Lung (tissue), 12 donors: ENCODE results near the gene NUPR2. TPM values are rescaled to one million over a fixed set of nuclear protein-coding genes. Genes with fewer than 3 reads are reported as not detected.
"Not testable (repeated sequence)": the region's sequence is repeated elsewhere in the genome, so short reads cannot be mapped to it uniquely, and the experiment has no call there.

Source experiments
- ATAC-seq: fragments of 200-7000 bp; cut with Tn5 transposase; one replicate; pipeline ENCODE4 v1.9.1; 2020; ENCODE audit warnings: moderate number of reproducible peaks; ENCODE audit not compliant: insufficient read depth, low FRiP score
- DNase-seq, 3 donors: peaks; one replicate each; pipeline ENCODE4 v3.0.0-alpha.2; 2013 to 2017
- H3K27ac ChIP-seq, 2 donors: one replicate each; pipeline ENCODE4 v1.5.1; 2013; ENCODE audit warnings: mild to moderate bottlenecking in 2 of 2, moderate library complexity in 2 of 2, control low read depth in 1 of 2, inconsistent platforms in 1 of 2, low read depth in 1 of 2, low read length in 1 of 2
- H3K27me3 ChIP-seq, 3 donors: one replicate each; pipeline ENCODE4 v1.5.1; 2013; ENCODE audit warnings: low read length in 2 of 3; ENCODE audit not compliant: control insufficient read depth in 3 of 3, insufficient read depth in 3 of 3
- H3K36me3 ChIP-seq, 4 donors: one replicate each; pipeline ENCODE4 v1.5.1; 2013; ENCODE audit warnings: low read length in 4 of 4, mild to moderate bottlenecking in 1 of 4, moderate library complexity in 1 of 4; ENCODE audit not compliant: control insufficient read depth in 4 of 4, insufficient read depth in 4 of 4
- H3K4me1 ChIP-seq, 5 donors: one replicate each; pipeline ENCODE4 v1.5.1; 2013; ENCODE audit warnings: low read length in 5 of 5, mild to moderate bottlenecking in 2 of 5, moderate library complexity in 1 of 5; ENCODE audit not compliant: control insufficient read depth in 5 of 5, insufficient read depth in 5 of 5
- H3K4me3 ChIP-seq: one replicate; pipeline ENCODE4 v1.5.1; 2013; ENCODE audit warnings: mild to moderate bottlenecking, control low read depth, moderate library complexity
- H3K9ac ChIP-seq, 2 donors: one replicate each; pipeline ENCODE4 v1.5.1; 2013; ENCODE audit warnings: low read length in 2 of 2, control low read depth in 1 of 2; ENCODE audit not compliant: insufficient read depth in 1 of 2
- H3K9me3 ChIP-seq, 4 donors: one replicate each; pipeline ENCODE4 v1.5.1; 2013; ENCODE audit warnings: low read length in 3 of 4, mild to moderate bottlenecking in 1 of 4, moderate library complexity in 1 of 4; ENCODE audit not compliant: control insufficient read depth in 4 of 4, insufficient read depth in 3 of 4
- WGBS, 2 donors: extraction: QIAGEN DNeasy Blood & Tissue Kit; methylation state at CpG; one replicate each; pipeline ENCODE4 v1.1.7; 2013; 5-methylcytosine and 5-hydroxymethylcytosine counted together
- polyA plus RNA-seq, 2 donors: library from polyadenylated mRNA; stranded (reverse); fragments of 200-250 nt; gene quantifications; one replicate each; pipeline ENCODE4 v1.2.1, GENCODE V29; 2013
- total RNA-seq, 2 donors: library from RNA; depleted of rRNA in 1 of 2; stranded (reverse); fragments of >200 nt in 1 of 2; gene quantifications; one replicate each; pipeline ENCODE4 v1.2.1, GENCODE V29; 2014 to 2021
- TF ChIP-seq, protein P1 (sequence below): IDR thresholded peaks from 2 replicates; pipeline ENCODE4 v1.5.1; 2012; ENCODE audit warnings: mild to moderate bottlenecking; ENCODE audit errors: control extremely low read depth, extremely low read depth
- donor health status: control.
- donor health status: control.
- donor health status: Bipolar disorder and iron deficiency.
- donor health status: healthy.
- donor health status: DM: yes; HTN: yes; CAD: no.

Gene NUPR2
- total and polyA plus RNA-seq, 4 donors, result 0.88 to 3.0 (median 1.9) TPM

DNA sequence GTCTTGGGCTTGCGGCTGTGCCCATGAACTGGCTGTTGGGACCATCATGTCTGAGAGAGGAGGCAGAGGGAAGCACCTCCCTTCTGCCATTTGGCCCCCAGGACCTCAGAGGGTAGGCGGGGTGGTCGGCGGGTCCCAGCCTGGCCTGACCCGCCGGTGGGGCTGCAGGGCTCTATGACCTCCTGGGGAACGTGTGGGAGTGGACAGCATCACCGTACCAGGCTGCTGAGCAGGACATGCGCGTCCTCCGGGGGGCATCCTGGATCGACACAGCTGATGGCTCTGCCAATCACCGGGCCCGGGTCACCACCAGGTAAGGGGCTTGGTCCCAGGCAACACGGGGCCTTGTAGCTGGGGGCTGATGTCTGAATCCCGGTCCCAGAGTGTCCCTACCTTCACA lies 38.0 kb downstream of the NUPR2 start:
- H3K4me1 ChIP-seq, result peaks cover 0 to 19% (median 7%) of the 10 kb centered on the region in 5 donors
- DNase-seq (no peak), ATAC-seq (no peak)
- no peak overlapping the region for H3K4me3 ChIP-seq
- H3K9me3 ChIP-seq, result no peaks in the 10 kb centered on the region
- TF ChIP-seq, protein P1, sequence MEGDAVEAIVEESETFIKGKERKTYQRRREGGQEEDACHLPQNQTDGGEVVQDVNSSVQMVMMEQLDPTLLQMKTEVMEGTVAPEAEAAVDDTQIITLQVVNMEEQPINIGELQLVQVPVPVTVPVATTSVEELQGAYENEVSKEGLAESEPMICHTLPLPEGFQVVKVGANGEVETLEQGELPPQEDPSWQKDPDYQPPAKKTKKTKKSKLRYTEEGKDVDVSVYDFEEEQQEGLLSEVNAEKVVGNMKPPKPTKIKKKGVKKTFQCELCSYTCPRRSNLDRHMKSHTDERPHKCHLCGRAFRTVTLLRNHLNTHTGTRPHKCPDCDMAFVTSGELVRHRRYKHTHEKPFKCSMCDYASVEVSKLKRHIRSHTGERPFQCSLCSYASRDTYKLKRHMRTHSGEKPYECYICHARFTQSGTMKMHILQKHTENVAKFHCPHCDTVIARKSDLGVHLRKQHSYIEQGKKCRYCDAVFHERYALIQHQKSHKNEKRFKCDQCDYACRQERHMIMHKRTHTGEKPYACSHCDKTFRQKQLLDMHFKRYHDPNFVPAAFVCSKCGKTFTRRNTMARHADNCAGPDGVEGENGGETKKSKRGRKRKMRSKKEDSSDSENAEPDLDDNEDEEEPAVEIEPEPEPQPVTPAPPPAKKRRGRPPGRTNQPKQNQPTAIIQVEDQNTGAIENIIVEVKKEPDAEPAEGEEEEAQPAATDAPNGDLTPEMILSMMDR, result no peak
- H3K9ac ChIP-seq, result no peak overlapping the region
- H3K36me3 ChIP-seq, result peaks cover 0 to 32% (median under 1%) of the 10 kb centered on the region in 4 donors
- no peak overlapping the region for H3K27ac ChIP-seq
- no peaks in the 10 kb centered on the region for H3K27me3 ChIP-seq
- 96 to 98% methylated on average over 16 of the region's 16 CpGs for WGBS, 2 donors

DNA sequence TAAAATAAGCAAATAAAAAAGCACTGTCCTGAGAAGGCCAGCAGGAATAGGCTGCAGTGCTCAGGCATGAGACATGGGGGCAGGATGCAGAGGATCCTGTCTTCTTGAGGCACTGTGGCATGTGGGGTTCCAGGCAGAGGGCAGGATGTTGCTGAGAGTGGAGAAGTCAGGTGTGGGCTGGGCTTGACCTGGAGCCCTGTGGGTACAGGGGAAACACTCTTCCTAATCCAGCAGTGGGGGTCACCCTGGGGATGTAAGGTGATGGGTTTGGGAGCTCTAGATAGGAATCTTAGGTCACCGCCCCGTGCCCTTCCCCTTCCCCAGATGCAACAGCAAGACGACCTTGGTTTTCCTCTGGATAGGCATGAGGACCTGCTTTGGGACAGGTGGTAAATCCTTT lies 38.5 kb downstream of the NUPR2 start:
- Histone ChIP-seq H3K9ac (no peak overlapping the region), H3K4me1 (peaks cover 0 to 15% (median 7%) of the 10 kb centered on the region in 5 donors), H3K27me3 (no peaks in the 10 kb centered on the region), H3K4me3 (no peak overlapping the region), H3K9me3 (no peaks in the 10 kb centered on the region), H3K36me3 (peaks cover 0 to 35% (median 4%) of the 10 kb centered on the region in 4 donors), H3K27ac (no peak overlapping the region)
- TF ChIP-seq, protein P1, result no peak
- DNase-seq, result no peak
- no peak for ATAC-seq
- whole genome bisulfite sequencing, 2 donors, result 93% methylated on average over 3 of the region's 3 CpGs

DNA sequence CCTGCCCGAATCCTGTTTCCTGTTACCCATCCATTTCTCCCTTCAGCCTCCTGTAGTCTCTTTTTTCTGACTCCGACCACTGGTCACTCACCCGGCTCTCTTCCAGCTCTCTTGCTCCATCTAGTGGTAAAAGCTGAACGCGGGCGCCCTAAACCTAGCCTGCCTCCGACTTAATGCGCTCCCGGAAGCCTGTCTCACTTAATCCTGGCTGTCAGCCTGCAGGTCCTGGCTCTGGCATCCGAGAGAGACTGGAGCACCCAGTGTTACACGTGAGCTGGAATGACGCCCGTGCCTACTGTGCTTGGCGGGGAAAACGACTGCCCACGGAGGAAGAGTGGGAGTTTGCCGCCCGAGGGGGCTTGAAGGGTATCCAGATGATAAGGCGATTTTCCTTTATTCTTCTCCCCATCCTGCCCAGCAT lies 41.8 kb downstream of the NUPR2 start:
- Histone ChIP-seq H3K27ac (peak overlapping the region in 1 of 2 donors; percentile 6), H3K4me1 (peaks cover 0 to 6% (median 2%) of the 10 kb centered on the region in 5 donors), H3K9ac (no peak overlapping the region), H3K4me3 (no peak overlapping the region), H3K27me3 (no peaks in the 10 kb centered on the region), H3K36me3 (peaks cover 3 to 21% (median 12%) of the 10 kb centered on the region in 4 donors), H3K9me3 (no peaks in the 10 kb centered on the region)
- DNase-seq (peak; percentile 84 to 87 (median 85)), ATAC-seq (peak; percentile 92)
- 19 to 29% methylated on average over 19 of the region's 19 CpGs for WGBS, 2 donors
- TF ChIP-seq, protein P1, result peak; percentile 88

DNA sequence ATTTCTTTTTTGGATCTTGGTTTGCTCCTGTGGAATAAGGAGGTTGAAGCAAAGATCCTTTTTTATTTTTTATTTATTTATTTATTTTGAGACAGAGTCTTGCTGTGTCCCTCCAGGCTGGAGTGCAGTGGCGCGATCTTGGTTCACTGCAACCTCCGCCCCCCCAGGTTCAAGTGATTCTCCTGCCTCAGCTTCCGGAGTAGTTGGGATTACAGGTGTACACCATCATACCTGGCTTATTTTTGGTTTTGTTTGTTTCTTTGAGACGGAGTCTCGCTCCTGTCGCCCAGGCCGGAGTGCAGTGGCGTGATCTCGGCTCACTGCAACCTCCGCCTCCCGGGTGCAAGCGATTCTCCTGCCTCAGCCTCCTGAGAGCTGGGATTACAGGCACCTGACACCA lies 49.8 kb downstream of the NUPR2 start:
- H3K36me3 ChIP-seq, result peaks cover 6 to 21% (median 10%) of the 10 kb centered on the region in 4 donors
- DNase-seq, H3K9ac ChIP-seq, ATAC-seq, H3K27me3 ChIP-seq, H3K4me1 ChIP-seq, H3K9me3 ChIP-seq, H3K27ac ChIP-seq, H3K4me3 ChIP-seq: not testable (repeated sequence)
- WGBS, 2 donors, result 96 to 97% methylated on average over 13 of the region's 13 CpGs

Other genes with a start within 250 kb of the NUPR2 start
- gene ZNF713, start 229.0 kb downstream of the NUPR2 start, total RNA-seq, result 10 to 100 TPM in 1 of 2 donors, 1 to 10 TPM in 1; 3.5 to 14.9 TPM
- gene ZNF713, start 229.0 kb downstream of the NUPR2 start, polyA plus RNA-seq, result 1 to 10 TPM; 1.0 to 1.8 TPM
- gene MRPS17, start 164.5 kb downstream of the NUPR2 start, total RNA-seq, result 10 to 100 TPM in 1 of 2 donors, 1 to 10 TPM in 1; 6.4 to 12.7 TPM
- 10 to 100 TPM; 12.4 to 14.8 TPM for gene MRPS17, start 164.5 kb downstream of the NUPR2 start, polyA plus RNA-seq
- 10 to 100 TPM; 60.1 to 65.2 TPM for gene NIPSNAP2, start 151.8 kb downstream of the NUPR2 start, total RNA-seq
- 10 to 100 TPM; 37.2 to 42.1 TPM for gene NIPSNAP2, start 151.8 kb downstream of the NUPR2 start, polyA plus RNA-seq
- gene PSPH, start 65.0 kb downstream of the NUPR2 start, total RNA-seq, result 10 to 100 TPM; 16.9 to 18.5 TPM
- 1 to 10 TPM; 5.9 to 7.8 TPM for gene PSPH, start 65.0 kb downstream of the NUPR2 start, polyA plus RNA-seq
- 10 to 100 TPM; 88.1 to 92.9 TPM for gene CCT6A, start 64.7 kb downstream of the NUPR2 start, total RNA-seq
- 100 to 1,000 TPM; 115 to 196 TPM for gene CCT6A, start 64.7 kb downstream of the NUPR2 start, polyA plus RNA-seq
- gene SUMF2, start 52.1 kb downstream of the NUPR2 start, total RNA-seq, result 100 to 1,000 TPM; 115 to 141 TPM
- 100 to 1,000 TPM in 1 of 2 donors, 10 to 100 TPM in 1; 92.1 to 147 TPM for gene SUMF2, start 52.1 kb downstream of the NUPR2 start, polyA plus RNA-seq
- gene PHKG1, start 23.5 kb downstream of the NUPR2 start, total RNA-seq, result 1 to 10 TPM; 1.6 to 1.8 TPM
- 1 to 10 TPM in 1 of 2 donors, under 1 TPM in 1; 0.71 to 1.0 TPM for gene PHKG1, start 23.5 kb downstream of the NUPR2 start, polyA plus RNA-seq
- gene CHCHD2, start 9.9 kb downstream of the NUPR2 start, total RNA-seq, result 100 to 1,000 TPM; 179 to 301 TPM
- gene CHCHD2, start 9.9 kb downstream of the NUPR2 start, polyA plus RNA-seq, result 100 to 1,000 TPM; 275 to 617 TPM